Hepatic stellate cell (primary cell): ENCODE results near the gene GTPBP2.
"Not testable (repeated sequence)": the region's sequence is repeated elsewhere in the genome, so short reads cannot be mapped to it uniquely, and the experiment has no call there.

Experiments
- DNase-seq: peaks from one replicate; pipeline ENCODE4 v3.0.0; 2011; ENCODE audit warnings: low spot score

The GTPBP2 gene

DNA sequence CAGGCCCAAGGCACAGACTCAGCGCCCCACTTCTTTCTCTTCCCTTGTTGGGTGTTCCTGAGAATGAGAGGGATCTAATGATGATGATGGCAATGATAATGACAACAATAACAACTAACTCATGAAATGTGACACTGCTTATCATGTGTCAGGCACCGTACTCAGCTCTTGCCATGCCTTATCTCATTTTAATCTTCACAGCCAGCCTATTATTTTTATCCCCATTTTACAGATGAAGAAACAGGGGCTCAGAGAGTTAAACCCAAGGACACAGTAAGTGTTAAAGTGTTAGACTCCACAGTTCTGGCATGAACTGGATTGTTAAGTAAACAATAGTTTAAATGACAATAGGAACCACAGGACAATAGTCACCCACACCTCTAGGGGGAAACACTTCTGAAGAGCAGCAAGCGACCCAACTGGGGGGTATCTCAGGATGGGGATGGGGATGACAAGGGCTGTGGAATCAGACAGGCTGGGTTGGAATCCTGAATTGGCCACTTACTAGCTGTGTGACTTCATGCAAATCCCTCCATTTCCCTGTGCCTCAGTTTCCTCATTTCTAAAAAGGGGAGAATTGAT lies 28.2 kb upstream of the GTPBP2 start:
- DNase-seq = no peak

DNA sequence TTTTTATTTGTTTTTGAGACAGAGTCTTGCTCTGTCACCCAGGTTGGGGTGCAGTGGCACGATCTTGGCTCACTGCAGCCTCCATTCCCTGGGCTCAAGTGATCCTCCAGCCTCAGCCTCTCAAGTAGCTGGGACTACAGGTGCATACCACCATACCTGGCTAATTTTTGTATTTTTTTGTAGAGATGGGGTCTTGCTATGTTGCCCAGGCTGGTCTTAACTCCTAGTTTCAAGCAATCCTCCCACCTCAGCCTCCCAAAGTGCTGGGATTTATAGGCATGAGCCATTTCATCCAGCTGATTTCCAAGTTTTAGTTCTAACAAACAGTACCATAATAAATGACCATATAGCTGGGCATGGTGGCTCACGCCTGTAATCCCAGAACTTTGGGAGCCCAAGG lies 23.8 kb upstream of the GTPBP2 start:
- DNase-seq = not testable (repeated sequence)

DNA sequence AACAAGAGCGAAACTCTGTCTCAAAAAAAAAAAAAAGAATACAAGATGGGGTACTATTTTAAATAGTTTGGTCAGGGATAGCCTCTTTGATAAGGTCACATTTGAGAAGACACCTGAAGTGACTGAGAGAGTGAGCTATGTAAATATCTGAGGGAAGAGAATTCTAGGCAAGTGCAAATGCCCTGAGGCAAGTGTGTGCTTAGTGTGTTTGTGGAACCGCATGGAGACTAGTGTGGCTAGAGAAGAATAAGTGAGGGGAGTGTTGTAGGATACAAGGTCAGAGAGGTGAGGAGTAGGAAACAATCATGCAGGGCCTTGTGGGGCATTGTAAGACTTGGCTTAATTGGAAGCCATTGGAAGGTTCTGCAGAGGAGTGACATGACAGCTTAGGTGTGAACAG lies 19.2 kb upstream of the GTPBP2 start:
- DNase-seq = no peak

DNA sequence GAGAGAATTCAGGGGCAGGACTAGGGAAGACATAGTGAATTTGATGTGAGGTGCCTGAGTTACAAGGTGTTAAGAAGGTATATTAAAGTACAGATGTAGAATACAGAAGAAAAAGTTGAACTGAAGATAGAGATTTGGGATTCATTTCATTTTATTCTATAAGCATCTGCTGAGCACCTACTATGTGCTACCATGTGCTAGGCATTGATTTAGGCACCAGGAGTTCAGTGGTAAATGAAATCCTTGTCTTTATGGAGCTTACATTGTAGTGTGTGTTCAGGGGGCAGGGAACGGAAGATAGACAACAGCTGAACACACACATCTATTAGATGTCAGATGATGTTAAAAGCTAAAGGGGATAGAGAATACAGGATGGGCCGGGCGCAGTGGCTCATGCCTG lies 18.5 kb upstream of the GTPBP2 start:
- no peak for DNase-seq

DNA sequence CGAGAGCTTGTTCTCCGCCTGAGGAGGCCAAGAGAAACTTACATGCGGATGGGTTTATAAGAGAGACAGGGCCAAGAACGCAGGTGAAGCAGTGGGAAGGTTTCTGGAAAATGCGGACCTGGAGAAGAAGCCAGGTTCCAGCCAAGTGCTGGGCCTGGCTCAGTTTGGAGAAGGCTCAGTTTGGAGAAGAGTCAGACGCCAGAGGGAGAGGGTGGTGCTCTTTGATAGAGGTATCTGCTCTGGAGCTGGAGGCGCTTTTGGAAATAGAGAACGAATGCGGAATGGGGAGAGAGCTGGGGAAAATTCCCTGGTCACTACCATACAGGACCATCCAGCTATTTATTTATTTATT lies 16.5 kb upstream of the GTPBP2 start:
- DNase-seq = no peak

DNA sequence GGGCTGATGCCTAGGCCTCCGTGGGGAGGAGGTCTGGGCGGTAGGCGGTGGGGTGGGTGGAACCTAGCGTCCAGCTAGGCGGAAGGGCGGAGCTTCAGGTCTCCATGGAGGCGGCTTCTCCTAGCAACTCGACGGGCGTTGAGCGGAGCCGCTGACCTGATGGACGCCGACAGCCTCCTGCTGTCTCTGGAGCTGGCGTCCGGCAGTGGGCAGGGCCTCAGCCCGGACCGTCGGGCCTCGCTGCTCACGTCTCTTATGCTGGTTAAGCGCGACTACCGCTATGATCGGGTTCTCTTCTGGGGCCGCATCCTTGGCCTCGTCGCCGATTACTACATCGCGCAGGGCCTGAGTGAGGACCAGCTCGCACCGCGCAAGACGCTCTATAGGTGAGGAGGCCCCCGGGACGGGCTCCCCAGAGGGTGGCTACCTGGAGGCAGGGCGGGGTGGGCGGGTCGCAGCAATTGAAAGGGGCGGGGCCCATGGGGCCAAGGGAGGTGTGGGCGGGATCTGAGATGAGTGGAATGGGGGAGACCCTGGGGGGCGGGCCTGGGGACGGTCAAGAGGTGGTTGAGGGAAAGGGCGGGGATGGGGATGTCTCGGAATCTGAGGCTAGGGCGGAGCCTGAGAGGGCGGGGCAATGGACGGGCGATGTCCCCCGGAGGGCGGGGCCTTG lies 16.0 kb upstream of the GTPBP2 start, which contains the start of gene RSPH9:
RSPH9 (plus strand) TSS at position 97 of the 673 bp plus-strand sequence; CDS start at position 160, 63 bp downstream.
- DNase-seq = peak; percentile 72

DNA sequence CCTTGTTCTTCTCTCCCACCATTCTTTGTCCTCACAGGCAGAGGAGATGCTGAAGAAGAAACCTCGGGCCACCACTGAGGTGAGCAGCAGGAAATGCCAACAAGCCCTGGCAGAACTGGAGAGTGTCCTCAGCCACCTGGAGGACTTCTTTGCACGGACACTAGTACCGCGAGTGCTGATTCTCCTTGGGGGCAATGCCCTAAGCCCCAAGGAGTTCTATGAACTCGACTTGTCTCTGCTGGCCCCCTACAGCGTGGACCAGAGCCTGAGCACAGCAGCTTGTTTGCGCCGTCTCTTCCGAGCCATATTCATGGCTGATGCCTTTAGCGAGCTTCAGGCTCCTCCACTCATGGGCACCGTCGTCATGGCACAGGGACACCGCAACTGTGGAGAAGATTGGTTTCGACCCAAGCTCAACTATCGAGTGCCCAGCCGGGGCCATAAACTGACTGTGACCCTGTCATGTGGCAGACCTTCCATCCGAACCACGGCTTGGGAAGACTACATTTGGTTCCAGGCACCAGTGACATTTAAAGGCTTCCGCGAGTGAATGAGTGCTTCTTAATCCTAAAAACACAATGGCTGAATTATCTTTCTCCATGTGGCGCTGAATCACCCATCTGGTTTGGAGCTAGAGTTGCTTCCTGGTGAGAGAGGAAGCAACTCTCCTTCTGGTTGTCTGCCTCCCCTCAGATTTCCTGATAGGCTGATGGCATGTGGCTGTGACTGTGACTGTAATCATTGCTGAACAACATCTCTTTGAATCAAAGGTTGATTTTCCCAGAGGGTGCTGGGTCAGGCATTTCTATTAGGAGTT lies 11.1 kb upstream of the GTPBP2 start:
- DNase-seq = no peak

DNA sequence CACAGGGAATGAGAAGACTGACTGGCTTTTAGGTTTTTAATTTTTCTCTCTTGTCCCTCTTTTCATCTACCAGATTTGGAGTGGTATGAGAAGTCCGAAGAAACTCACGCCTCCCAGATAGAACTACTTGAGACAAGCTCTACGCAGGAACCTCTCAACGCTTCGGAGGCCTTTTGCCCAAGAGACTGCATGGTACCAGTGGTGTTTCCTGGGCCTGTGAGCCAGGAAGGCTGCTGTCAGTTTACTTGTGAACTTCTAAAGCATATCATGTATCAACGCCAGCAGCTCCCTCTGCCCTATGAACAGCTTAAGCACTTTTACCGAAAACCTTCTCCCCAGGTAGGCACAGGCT lies 7.2 kb upstream of the GTPBP2 start:
- DNase-seq = peak; percentile 19

DNA sequence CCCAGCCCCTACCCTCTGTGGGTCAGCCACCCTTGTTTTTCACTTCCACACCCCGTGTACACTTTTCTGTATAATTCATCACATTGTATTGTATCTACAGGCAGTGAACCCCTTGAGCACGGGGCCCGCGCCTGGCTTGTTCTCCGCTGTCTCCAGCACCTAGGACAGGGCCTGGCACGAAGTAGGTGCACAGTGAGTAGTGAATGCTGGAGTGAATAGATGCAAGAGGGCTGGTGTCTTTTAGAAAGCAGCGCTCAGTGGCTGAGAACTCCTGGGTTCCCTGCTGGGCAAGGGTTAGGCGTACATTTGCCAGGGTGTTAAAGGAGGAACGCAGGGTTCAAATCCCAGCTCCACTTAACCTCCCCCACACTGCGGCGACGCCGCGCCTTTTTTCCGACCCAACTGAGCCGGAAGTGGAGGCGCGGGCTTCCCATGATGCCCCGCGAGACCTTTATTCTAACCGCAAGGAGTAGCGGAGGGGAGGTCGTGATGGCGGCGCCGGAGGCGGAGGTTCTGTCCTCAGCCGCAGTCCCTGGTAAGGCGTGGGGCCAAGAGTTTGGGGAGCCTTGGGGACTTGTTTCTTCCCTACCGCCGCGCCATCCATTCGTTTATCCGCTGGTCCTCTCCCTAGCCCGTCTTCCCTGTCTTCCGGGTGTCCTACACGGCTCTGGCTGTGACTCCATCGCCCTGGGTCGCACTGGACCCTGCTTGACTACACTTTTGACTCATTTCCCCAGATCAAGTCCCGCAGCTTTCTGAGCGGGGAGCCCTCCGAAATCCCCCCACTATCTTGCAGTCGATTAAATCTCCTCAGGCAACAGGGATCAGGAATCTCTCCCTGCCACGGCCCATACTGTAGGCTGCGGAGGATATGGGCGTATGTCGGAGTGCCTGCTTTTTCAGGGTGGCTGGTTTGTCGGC lies 6.6 kb upstream of the GTPBP2 start, which contains the start of gene MAD2L1BP:
MAD2L1BP (plus strand) TSS at position 454 of the 921 bp plus-strand sequence; CDS start at position 490, 36 bp downstream.
- peak; percentile 77 for DNase-seq

DNA sequence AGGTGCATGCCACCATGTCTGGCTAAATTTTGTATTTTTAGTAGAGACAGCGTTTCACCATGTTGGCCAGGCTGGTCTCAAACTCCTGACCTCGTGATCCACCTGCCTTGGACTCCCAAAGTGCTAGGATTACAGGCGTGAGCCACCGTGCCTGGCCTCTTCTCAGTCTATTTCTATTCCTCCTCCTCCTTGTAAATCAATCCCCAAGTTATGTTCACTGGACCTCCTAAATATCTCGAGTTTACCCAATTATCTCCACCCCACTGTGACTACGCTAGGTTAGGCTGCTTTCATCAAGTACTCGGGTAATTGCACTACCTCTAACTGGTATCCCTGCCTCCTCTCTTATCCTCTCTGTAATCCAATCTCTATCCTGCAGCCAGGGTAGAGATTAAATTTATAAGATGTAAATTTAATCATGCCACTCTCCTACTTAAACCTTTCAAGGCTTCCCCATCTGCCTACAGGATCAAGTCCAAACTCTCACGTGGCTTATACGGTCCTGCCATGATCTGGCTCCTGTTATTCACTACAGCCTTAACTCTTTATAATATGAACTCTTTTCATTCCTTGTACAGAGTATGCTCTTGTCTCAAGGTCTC lies 5.7 kb upstream of the GTPBP2 start:
- no peak for DNase-seq

DNA sequence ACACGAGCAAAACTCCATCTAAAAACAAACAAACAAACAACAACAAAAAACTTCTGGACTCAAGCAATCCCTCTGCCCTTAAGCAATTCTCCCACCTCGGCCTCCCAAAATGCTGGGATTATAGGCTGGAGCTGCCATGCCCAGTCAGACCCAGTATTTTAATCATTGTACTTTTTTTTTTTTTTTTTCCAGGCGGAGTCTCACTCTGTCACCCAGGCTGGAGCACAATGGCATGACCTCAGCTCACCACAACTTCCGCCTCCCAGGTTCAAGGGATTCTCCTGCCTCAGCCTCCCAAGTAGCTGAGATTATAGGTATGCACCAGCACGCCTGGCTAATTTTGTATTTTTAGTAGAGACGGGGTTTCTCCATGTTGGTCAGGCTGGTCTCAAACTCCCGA lies 3.9 kb upstream of the GTPBP2 start:
- DNase-seq = not testable (repeated sequence)

DNA sequence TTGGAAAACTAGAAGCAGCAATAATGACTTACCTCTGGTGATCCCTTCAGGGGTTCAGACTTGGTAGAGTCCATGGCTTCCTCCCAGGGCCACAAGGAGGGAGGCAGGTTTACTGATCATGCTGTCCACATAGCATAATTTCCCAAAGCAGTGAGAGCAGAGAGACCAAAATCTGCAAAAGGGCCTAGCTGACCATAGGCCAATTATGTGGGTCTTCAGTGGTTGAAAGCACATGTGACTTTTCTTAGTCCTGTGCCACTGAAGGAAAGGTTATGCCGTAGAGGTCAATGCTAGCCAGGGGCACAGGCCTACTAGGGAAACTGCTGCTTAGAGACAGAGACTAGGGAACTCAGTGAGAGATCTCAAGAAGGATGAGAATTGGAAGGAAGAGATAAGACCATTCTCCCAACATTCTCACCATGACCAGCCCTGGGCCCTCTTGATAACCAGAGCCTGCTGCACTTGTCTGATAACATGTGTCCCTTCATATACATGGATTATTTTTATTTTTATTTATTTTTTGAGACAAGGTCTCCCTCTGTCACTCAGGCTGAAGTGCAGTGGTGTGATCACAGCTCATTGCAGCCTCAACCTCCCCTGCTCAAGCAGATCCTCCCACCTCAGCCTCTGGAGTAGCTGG lies 2.0 kb upstream of the GTPBP2 start:
- DNase-seq = no peak

DNA sequence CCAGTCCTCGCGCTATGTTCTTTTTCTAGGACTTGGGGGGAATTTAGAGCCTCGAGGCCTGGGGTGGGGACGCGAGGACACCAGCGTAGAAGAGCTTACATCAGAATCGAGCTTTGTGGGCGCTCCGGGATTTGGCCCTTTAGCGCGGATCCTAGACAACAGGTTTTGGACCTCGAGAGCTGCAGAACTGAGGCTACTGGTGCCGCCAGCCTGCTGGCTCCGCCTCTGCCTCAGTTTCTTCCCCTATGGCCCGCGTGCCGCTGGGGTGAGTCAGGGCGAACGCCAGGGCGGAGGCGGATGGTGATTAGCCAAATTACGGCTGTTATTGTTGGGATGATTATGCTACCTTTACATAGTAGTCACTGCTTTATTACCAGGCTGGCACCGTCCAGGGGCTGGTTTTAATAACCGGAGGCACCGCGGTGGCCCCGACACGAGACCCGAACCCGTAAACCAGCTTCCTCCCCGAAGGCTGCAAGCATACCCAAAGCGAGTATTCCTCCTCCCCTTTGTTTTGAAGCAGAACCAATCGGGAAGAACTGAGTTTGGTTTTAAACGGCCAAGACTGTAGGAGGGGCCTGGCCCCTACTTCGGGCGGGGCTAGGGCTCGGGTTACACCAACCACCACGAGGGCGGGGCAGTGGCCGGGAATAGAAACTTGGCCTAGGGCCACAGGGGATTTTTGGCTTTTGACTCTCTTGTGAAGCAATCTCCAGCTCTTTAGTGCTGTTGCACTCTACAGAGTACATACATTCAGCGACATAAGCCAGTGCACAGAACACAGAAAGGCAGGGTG lies 639 bp upstream of the GTPBP2 start:
- DNase-seq = peak; percentile 98

DNA sequence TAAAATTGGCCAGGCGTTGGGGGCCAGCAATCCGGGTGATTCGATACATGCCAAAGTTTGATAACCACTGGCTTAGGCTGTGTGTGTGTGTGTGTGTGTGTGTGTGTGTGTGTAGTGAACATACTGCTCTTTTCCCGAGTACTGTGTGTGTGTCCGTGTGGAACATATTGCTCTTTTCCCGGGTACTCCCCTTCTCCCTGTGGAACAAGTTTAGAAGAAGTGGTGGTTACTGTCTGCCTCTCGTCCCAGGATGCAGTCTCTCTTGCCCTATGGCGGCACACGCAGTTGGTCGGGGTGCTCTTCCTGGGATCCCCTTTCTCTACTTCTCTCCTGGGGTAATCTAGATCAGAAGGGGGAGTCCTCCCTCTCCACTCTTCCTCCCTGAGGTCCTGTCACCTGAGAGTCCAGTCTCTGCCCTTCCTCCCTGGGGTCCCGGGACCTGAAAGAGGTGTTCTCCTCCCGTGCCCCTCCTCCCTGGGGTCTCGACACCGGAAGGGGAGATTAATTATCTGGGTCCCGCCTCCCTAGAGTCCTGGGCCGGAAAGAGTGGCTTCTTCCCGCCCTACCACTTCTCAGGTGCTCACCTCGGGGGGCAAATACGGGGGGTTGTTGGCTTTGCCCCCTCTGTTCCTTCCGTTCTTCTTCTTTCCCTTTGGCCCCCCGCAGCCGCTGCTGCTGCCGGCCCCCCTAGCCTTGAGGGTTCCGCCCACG lies 516 bp downstream of the GTPBP2 start:
- DNase-seq = peak; percentile 43

DNA sequence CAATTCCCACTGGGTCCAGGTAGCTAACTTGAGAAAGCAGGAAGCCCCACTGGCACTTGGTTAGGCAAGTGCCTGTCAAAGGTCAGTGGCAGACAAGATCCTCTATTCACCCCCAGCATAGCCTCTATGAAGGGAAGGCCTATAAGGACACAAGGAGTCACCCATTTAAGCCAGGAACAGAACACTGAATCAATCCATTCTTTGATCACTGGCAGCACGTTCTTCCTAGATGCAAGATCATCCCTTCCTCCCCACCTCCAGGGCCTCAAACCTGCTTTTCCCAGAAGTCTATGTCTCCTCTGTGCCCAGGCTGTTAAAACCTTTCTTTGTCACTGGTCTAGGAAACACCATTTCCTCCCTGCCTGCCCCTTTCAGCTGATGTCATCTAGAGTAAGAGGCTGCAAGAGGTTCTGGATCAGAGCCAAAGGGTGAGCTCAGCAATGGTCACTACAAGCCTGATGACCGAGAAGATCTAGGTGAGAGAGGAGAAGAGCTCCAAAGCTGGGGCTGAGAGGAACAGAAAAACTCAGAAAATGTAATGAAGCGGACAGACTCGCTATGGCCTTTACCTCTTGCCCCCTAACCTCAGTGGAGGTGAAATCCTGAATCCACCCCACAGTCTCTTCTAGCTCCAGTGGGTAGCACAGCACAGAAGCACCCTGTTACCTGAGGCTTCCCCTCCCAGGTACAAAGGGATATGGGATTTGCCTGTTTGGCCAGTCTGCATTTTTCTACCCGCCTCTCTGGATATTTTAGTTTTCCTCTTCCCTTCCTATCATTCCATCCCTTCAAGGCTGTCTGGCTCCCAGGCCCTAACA lies 1.8 kb downstream of the GTPBP2 start:
- DNase-seq = peak; percentile 95

DNA sequence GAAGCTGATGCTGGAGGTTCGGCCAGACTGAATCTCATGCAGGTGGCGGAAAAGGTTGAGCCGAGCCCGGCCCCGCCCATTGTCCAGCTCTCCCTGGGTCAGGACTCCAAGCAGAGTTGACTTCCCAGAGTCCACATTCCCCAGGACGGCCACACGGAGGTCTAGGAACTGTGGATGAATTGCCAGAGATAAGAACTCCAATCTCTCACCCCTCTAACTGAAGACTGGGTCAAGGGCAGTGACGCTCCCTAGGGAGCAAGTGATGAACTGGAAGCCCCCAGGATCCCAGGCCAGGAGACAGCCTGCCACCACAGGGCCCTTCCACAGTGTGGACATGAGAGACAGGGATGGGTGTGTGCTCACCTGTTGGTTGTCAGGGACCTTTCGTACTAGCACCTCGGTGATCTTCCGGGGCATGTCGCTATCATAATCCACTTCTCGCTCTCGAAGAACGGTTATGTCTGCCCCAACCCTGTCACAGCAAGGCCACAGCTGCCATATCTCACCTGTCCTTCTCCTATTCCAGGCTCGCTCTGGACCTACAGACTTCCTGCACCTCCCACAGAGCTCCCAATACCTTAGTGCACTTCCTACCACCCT lies 3.6 kb downstream of the GTPBP2 start:
- DNase-seq = no peak

DNA sequence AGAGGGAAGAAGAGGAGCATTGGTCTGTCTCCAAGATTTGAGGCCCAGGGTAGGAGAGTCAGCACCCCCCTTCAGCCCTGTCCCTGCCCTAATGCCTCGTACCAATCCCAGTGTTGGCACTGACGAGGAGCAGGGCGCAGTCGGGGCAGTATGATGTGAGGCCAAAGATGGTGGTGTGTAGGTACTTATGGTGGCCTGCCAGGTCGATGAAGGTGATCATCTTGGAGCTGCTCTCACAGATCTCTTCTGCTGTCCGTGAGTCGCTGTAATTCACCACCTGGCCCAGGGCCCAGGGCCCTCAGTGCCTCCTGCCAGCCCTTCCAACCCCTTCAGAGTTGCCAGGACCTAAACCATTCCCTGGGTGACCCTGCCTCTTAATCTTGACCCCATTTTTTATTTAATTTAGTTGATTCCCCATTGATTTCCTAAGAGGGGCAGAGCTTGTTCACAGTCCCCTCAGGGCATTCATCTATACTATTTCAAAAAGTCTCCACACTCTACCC lies 4.2 kb downstream of the GTPBP2 start:
- no peak for DNase-seq
